Activated CD4-positive, alpha-beta T cell treated with anti-CD3 and anti-CD28 coated beads for 4 hours (primary cell): ENCODE results near the gene STAT4.

Experiments used
- DNase-seq, 2 donors: peaks; one replicate each; pipeline ENCODE4 v3.0.0-alpha.2; 2020

Gene STAT4

GRCh38 chr2:191039616-191040015 is 111.2 kb downstream of the STAT4 start:
- DNase-seq, result no peak

- no peak for DNase-seq
Measured at GRCh38 chr2:191038741-191039140, 112.1 kb downstream of the STAT4 start.

GRCh38 chr2:191038241-191038725 is 112.5 kb downstream of the STAT4 start:
- DNase-seq, result peak in 1 of 2 donors; percentile 40

GRCh38 chr2:191037351-191037750 is 113.4 kb downstream of the STAT4 start:
- DNase-seq, result no peak

- DNase-seq, result no peak
Measured at GRCh38 chr2:191036363-191036762, 114.4 kb downstream of the STAT4 start.

GRCh38 chr2:191032588-191033429 is 118.0 kb downstream of the STAT4 start:
- DNase-seq, result no peak

- DNase-seq, result no peak
Measured at GRCh38 chr2:191031256-191031655, 119.5 kb downstream of the STAT4 start.

- peak; percentile 39 to 51 for DNase-seq
Measured at GRCh38 chr2:191030521-191031154, 120.2 kb downstream of the STAT4 start.

- no peak for DNase-seq
Measured at GRCh38 chr2:191029280-191029950, 121.4 kb downstream of the STAT4 start.

- DNase-seq, result no peak
Measured at GRCh38 chr2:191026377-191026776, 124.4 kb downstream of the STAT4 start.

- DNase-seq, result no peak
Measured at GRCh38 chr2:191025135-191025534, 125.7 kb downstream of the STAT4 start.

GRCh38 chr2:191023235-191023679 is 127.5 kb downstream of the STAT4 start:
- DNase-seq, result no peak

GRCh38 chr2:191020742-191021381 is 129.9 kb downstream of the STAT4 start:
- peak; percentile 29 to 52 for DNase-seq

GRCh38 chr2:191020221-191020741 is 130.5 kb downstream of the STAT4 start:
- peak; percentile 94 to 97 for DNase-seq

- DNase-seq, result no peak
Measured at GRCh38 chr2:191019376-191019775, 131.4 kb downstream of the STAT4 start.

GRCh38 chr2:191018643-191019119 is 132.1 kb downstream of the STAT4 start:
- DNase-seq, result no peak

- DNase-seq, result no peak
Measured at GRCh38 chr2:191018048-191018447, 132.7 kb downstream of the STAT4 start.

GRCh38 chr2:191015831-191016230 is 135.0 kb downstream of the STAT4 start:
- no peak for DNase-seq

- DNase-seq, result no peak
Measured at GRCh38 chr2:191015239-191015638, 135.6 kb downstream of the STAT4 start.

- no peak for DNase-seq
Measured at GRCh38 chr2:191014653-191015020, 136.2 kb downstream of the STAT4 start.

- peak; percentile 97 for DNase-seq
Measured at GRCh38 chr2:191013932-191014652, 136.7 kb downstream of the STAT4 start, which contains the start of gene STAT1. Gene STAT1, minus strand, starts transcription at chr2:191014171. Its CDS starts 4,168 bp downstream, at chr2:191010003.

- DNase-seq, result no peak
Measured at GRCh38 chr2:191013682-191013931, 137.2 kb downstream of the STAT4 start.
